Mesendoderm (in vitro differentiated cells): Measurements from ENCODE around the gene MRPL51.
"Not testable (repeated sequence)": the region's sequence is repeated elsewhere in the genome, so short reads cannot be mapped to it uniquely, and the experiment has no call there.

Source experiments
- DNase-seq: peaks from one replicate; pipeline ENCODE4 v3.0.0; 2013
- H2AK5ac ChIP-seq: 2 replicates; pipeline ENCODE4 v1.6.1; 2013; ENCODE audit warnings: low read length, inconsistent platforms
- H2BK120ac ChIP-seq: 2 replicates; pipeline ENCODE4 v1.6.1; 2013; ENCODE audit warnings: low read depth, mild to moderate bottlenecking, low read length, moderate library complexity, mixed read lengths
- H2BK15ac ChIP-seq: replicated peaks from 2 replicates; pipeline ENCODE4 v1.6.1; 2013; ENCODE audit warnings: low read depth, mild to moderate bottlenecking, moderate library complexity
- H2BK5ac ChIP-seq: 2 replicates; pipeline ENCODE4 v1.6.1; 2013; ENCODE audit warnings: low read length, inconsistent platforms
- H3K18ac ChIP-seq: 2 replicates; pipeline ENCODE4 v1.6.1; 2013; ENCODE audit warnings: mild to moderate bottlenecking, low read length, mixed read lengths
- H3K23ac ChIP-seq: one replicate; pipeline ENCODE4 v1.6.1; 2013; ENCODE audit warnings: low read length
- H3K27ac ChIP-seq: 2 replicates; pipeline ENCODE4 v1.5.1; 2013; ENCODE audit warnings: low read depth, mild to moderate bottlenecking, inconsistent platforms, low read length, moderate library complexity
- H3K27me3 ChIP-seq: 2 replicates; pipeline ENCODE4 v1.6.1; 2013; ENCODE audit warnings: low read length, control low read depth, mild to moderate bottlenecking, inconsistent platforms; ENCODE audit not compliant: insufficient read depth, poor library complexity
- H3K36me3 ChIP-seq: 2 replicates; pipeline ENCODE4 v1.6.1; 2013; ENCODE audit warnings: low read length, inconsistent platforms; ENCODE audit not compliant: control insufficient read depth, insufficient read depth
- H3K4ac ChIP-seq: one replicate; pipeline ENCODE4 v1.6.1; 2013; ENCODE audit warnings: low read depth, mild to moderate bottlenecking, low read length, moderate library complexity
- H3K4me1 ChIP-seq: 2 replicates; pipeline ENCODE4 v1.6.1; 2013; ENCODE audit warnings: low read depth, low read length, inconsistent platforms; ENCODE audit not compliant: control insufficient read depth
- H3K4me2 ChIP-seq: 2 replicates; pipeline ENCODE4 v1.6.1; 2013; ENCODE audit warnings: low read length
- H3K4me3 ChIP-seq: 2 replicates; pipeline ENCODE4 v1.5.1; 2013; ENCODE audit warnings: mild to moderate bottlenecking, low read length
- H3K56ac ChIP-seq: one replicate; pipeline ENCODE4 v1.6.1; 2013; ENCODE audit warnings: low read length
- H3K79me1 ChIP-seq: 2 replicates; pipeline ENCODE4 v1.6.1; 2013; ENCODE audit warnings: low read length, inconsistent platforms
- H3K79me2 ChIP-seq: 2 replicates; pipeline ENCODE4 v1.6.1; 2013; ENCODE audit warnings: mild to moderate bottlenecking, low read length; ENCODE audit not compliant: control insufficient read depth, insufficient read depth
- H3K9ac ChIP-seq: 2 replicates; pipeline ENCODE4 v1.6.1; 2013; ENCODE audit warnings: low read length, inconsistent platforms
- H4K5ac ChIP-seq: one replicate; pipeline ENCODE4 v1.6.1; 2013; ENCODE audit warnings: low read length
- H4K8ac ChIP-seq: one replicate; pipeline ENCODE4 v1.6.1; 2013; ENCODE audit warnings: low read depth, mild to moderate bottlenecking, control low read depth, low read length, moderate library complexity
- WGBS: extraction: QIAGEN DNeasy Blood & Tissue Kit; methylation state at CpG from one replicate; pipeline ENCODE4 v1.1.7; 2013; ENCODE audit warnings: low lambda C conversion rate, missing lambda C conversion rate; ENCODE audit not compliant: insufficient coverage; ENCODE audit errors: extremely low coverage; 5-methylcytosine and 5-hydroxymethylcytosine counted together

MRPL51 gene

DNA sequence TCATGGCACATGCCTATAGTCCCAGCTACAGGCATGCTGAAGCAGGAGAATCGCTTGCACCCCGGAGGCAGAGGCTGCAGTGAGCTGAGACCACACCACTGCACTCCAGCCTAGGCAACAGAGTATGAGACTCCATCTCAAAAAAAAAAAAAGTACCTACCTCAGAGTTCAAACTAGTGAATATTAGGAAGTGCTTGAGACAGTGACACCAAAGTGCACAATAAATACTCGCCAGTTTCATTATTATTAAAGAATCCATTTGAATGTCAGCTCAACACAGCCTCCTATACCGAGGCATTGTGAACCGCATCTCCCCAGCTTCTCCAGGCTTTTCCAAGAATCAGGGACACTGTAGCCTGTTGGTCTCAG, 46.2 kb upstream of the MRPL51 start:
- no peak overlapping the region for H2BK15ac ChIP-seq
- no peak overlapping the region for H4K5ac ChIP-seq
- H2BK5ac ChIP-seq = no peak overlapping the region
- no CpG with 5 or more reads among the region's 5 CpGs for WGBS
- no peak overlapping the region for H3K4ac ChIP-seq
- DNase-seq = peak; percentile 11
- H3K79me2 ChIP-seq = peaks cover 25% of the 10 kb centered on the region
- no peaks in the 10 kb centered on the region for H3K27me3 ChIP-seq
- H3K23ac ChIP-seq = no peak overlapping the region
- H2BK120ac ChIP-seq = no peak overlapping the region
- H4K8ac ChIP-seq = no peak overlapping the region
- no peak overlapping the region for H3K4me3 ChIP-seq
- H3K18ac ChIP-seq = no peak overlapping the region
- no peak overlapping the region for H3K27ac ChIP-seq
- H3K4me1 ChIP-seq = peaks cover 8% of the 10 kb centered on the region
- peaks cover 22% of the 10 kb centered on the region for H3K36me3 ChIP-seq
- H3K56ac ChIP-seq = no peak overlapping the region
- peaks cover 2% of the 10 kb centered on the region for H3K79me1 ChIP-seq
- H3K9ac ChIP-seq = no peak overlapping the region
- no peak overlapping the region for H2AK5ac ChIP-seq
- H3K4me2 ChIP-seq = no peak overlapping the region

DNA sequence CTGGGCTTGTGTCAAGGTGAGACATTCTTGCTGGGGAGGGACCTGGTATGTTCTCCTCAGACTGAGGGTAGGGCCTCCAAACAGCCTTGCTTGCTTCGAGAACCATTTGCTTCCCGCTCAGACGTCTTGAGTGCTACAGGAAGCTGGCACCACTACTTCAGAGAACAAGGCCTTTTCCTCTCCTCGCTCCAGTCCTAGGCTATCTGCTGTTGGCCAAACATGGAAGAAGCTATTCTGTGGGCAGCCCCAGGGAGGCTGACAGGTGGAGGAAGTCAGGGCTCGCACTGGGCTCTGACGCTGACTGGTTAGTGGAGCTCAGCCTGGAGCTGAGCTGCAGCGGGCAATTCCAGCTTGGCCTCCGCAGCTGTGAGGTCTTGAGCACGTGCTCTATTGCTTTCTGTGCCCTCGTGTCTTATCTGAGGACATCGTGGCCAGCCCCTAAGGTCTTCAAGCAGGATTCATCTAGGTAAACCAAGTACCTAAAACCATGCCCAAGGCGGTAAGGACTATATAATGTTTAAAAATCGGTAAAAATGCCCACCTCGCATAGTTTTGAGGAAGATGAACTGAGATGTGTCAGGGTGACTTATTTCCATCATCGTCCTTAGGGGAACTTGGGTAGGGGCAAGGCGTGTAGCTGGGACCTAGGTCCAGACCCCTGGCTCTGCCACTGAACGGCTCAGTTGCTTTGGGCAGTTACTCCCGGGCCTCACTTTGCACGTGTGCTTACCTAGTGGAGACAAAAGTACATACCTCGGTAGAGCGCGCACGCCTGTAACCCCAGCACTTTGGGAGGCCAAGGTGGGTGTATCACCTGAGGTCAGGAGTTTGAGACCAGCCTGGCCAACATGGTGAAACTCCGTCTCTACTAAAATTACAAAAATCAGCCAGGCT, 45.6 kb upstream of the MRPL51 start:
- H2BK5ac ChIP-seq = no peak overlapping the region
- H3K23ac ChIP-seq = no peak overlapping the region
- H2AK5ac ChIP-seq = no peak overlapping the region
- H2BK120ac ChIP-seq = no peak overlapping the region
- no peak overlapping the region for H4K8ac ChIP-seq
- no peak overlapping the region for H3K27ac ChIP-seq
- DNase-seq = peak; percentile 74
- no peaks in the 10 kb centered on the region for H3K27me3 ChIP-seq
- no peak overlapping the region for H3K18ac ChIP-seq
- H2BK15ac ChIP-seq = no peak overlapping the region
- H3K9ac ChIP-seq = no peak overlapping the region
- H3K56ac ChIP-seq = no peak overlapping the region
- peaks cover 25% of the 10 kb centered on the region for H3K79me2 ChIP-seq
- peaks cover 2% of the 10 kb centered on the region for H3K79me1 ChIP-seq
- no peak overlapping the region for H4K5ac ChIP-seq
- peaks cover 8% of the 10 kb centered on the region for H3K4me1 ChIP-seq
- H3K4me2 ChIP-seq = no peak overlapping the region
- peaks cover 22% of the 10 kb centered on the region for H3K36me3 ChIP-seq
- WGBS = no CpG with 5 or more reads among the region's 24 CpGs
- H3K4ac ChIP-seq = no peak overlapping the region
- no peak overlapping the region for H3K4me3 ChIP-seq

DNA sequence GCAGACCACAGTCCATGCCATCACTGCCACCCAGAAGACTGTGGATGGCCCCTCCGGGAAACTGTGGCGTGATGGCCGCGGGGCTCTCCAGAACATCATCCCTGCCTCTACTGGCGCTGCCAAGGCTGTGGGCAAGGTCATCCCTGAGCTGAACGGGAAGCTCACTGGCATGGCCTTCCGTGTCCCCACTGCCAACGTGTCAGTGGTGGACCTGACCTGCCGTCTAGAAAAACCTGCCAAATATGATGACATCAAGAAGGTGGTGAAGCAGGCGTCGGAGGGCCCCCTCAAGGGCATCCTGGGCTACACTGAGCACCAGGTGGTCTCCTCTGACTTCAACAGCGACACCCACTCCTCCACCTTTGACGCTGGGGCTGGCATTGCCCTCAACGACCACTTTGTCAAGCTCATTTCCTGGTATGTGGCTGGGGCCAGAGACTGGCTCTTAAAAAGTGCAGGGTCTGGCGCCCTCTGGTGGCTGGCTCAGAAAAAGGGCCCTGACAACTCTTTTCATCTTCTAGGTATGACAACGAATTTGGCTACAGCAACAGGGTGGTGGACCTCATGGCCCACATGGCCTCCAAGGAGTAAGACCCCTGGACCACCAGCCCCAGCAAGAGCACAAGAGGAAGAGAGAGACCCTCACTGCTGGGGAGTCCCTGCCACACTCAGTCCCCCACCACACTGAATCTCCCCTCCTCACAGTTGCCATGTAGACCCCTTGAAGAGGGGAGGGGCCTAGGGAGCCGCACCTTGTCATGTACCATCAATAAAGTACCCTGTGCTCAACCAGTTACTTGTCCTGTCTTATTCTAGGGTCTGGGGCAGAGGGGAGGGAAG, 44.7 kb upstream of the MRPL51 start:
- not testable (repeated sequence) for H3K27ac ChIP-seq, H4K5ac ChIP-seq, H2AK5ac ChIP-seq, H3K4me2 ChIP-seq, H3K79me1 ChIP-seq, H2BK120ac ChIP-seq, H2BK15ac ChIP-seq, H3K56ac ChIP-seq, H2BK5ac ChIP-seq, H3K4ac ChIP-seq, H3K18ac ChIP-seq, H3K4me1 ChIP-seq, H3K9ac ChIP-seq, H4K8ac ChIP-seq, H3K27me3 ChIP-seq, H3K4me3 ChIP-seq, H3K23ac ChIP-seq
- peak; percentile 90 for DNase-seq
- H3K79me2 ChIP-seq = peaks cover 25% of the 10 kb centered on the region
- WGBS = no CpG with 5 or more reads among the region's 17 CpGs
- H3K36me3 ChIP-seq = peaks cover 22% of the 10 kb centered on the region

DNA sequence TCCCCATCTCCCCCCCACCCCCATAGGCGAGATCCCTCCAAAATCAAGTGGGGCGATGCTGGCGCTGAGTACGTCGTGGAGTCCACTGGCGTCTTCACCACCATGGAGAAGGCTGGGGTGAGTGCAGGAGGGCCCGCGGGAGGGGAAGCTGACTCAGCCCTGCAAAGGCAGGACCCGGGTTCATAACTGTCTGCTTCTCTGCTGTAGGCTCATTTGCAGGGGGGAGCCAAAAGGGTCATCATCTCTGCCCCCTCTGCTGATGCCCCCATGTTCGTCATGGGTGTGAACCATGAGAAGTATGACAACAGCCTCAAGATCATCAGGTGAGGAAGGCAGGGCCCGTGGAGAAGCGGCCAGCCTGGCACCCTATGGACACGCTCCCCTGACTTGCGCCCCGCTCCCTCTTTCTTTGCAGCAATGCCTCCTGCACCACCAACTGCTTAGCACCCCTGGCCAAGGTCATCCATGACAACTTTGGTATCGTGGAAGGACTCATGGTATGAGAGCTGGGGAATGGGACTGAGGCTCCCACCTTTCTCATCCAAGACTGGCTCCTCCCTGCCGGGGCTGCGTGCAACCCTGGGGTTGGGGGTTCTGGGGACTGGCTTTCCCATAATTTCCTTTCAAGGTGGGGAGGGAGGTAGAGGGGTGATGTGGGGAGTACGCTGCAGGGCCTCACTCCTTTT, 44.0 kb upstream of the MRPL51 start:
- H2BK15ac ChIP-seq = no peak overlapping the region
- no peak overlapping the region for H2BK5ac ChIP-seq
- no peak overlapping the region for H3K4me3 ChIP-seq
- H4K8ac ChIP-seq = no peak overlapping the region
- peaks cover 16% of the 10 kb centered on the region for H3K4me1 ChIP-seq
- no peak overlapping the region for H3K4ac ChIP-seq
- no CpG with 5 or more reads among the region's 19 CpGs for WGBS
- H3K27ac ChIP-seq = no peak overlapping the region
- no peak overlapping the region for H2AK5ac ChIP-seq
- peak; percentile 8 for DNase-seq
- no peak overlapping the region for H4K5ac ChIP-seq
- peak overlapping the region; percentile 100 for H3K9ac ChIP-seq
- H3K4me2 ChIP-seq = no peak overlapping the region
- H2BK120ac ChIP-seq = no peak overlapping the region
- H3K56ac ChIP-seq = peak overlapping the region; percentile 43
- no peak overlapping the region for H3K23ac ChIP-seq
- H3K36me3 ChIP-seq = peaks cover 22% of the 10 kb centered on the region
- H3K79me2 ChIP-seq = peaks cover 25% of the 10 kb centered on the region
- no peak overlapping the region for H3K18ac ChIP-seq
- no peaks in the 10 kb centered on the region for H3K27me3 ChIP-seq
- H3K79me1 ChIP-seq = peaks cover 2% of the 10 kb centered on the region

DNA sequence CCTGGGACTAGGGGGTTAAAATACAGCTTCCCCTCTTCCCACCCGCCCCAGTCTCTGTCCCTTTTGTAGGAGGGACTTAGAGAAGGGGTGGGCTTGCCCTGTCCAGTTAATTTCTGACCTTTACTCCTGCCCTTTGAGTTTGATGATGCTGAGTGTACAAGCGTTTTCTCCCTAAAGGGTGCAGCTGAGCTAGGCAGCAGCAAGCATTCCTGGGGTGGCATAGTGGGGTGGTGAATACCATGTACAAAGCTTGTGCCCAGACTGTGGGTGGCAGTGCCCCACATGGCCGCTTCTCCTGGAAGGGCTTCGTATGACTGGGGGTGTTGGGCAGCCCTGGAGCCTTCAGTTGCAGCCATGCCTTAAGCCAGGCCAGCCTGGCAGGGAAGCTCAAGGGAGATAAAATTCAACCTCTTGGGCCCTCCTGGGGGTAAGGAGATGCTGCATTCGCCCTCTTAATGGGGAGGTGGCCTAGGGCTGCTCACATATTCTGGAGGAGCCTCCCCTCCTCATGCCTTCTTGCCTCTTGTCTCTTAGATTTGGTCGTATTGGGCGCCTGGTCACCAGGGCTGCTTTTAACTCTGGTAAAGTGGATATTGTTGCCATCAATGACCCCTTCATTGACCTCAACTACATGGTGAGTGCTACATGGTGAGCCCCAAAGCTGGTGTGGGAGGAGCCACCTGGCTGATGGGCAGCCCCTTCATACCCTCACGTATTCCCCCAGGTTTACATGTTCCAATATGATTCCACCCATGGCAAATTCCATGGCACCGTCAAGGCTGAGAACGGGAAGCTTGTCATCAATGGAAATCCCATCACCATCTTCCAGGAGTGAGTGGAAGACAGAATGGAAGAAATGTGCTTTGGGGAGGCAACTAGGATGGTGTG, 43.1 kb upstream of the MRPL51 start:
- peak overlapping the region; percentile 100 for H3K9ac ChIP-seq
- H3K36me3 ChIP-seq = peaks cover 22% of the 10 kb centered on the region
- peak overlapping the region; percentile 92 for H3K56ac ChIP-seq

More for the DNA sequence above, 43.1 kb upstream of the MRPL51 start:
- WGBS = no CpG with 5 or more reads among the region's 10 CpGs
- Histone ChIP-seq H2BK120ac (no peak overlapping the region), H3K23ac (peak overlapping the region; percentile 90), H4K8ac (no peak overlapping the region), H3K4me2 (peak overlapping the region; percentile 69), H3K27ac (peak overlapping the region; percentile 94), H3K4me3 (peak overlapping the region; percentile 75), H4K5ac (no peak overlapping the region), H3K79me2 (peaks cover 25% of the 10 kb centered on the region), H3K18ac (no peak overlapping the region), H2BK5ac (no peak overlapping the region), H3K27me3 (no peaks in the 10 kb centered on the region), H2AK5ac (no peak overlapping the region), H2BK15ac (no peak overlapping the region), H3K4me1 (peaks cover 17% of the 10 kb centered on the region), H3K79me1 (peaks cover 2% of the 10 kb centered on the region), H3K4ac (no peak overlapping the region)
- DNase-seq = peak; percentile 12
